Measurements from ENCODE around the gene GRIK1.

GRIK1 gene

GRCh38 chr21:29737186-29737585 lies 202.6 kb downstream of the GRIK1 start:
- FAIRE-seq (no peak), DNase-seq (ENCODE audit: insufficient read length) (no peak)
- TF ChIP-seq POLR2A (IDR thresholded peaks at IDR 0.05; ENCODE audit: low read depth, low read length) = no peak
- TF ChIP-seq TAF1 (IDR thresholded peaks at IDR 0.05; ENCODE audit: borderline replicate concordance, low read depth, low read length) = no peak
- TF ChIP-seq POLR2AphosphoS5 (IDR thresholded peaks at IDR 0.05; ENCODE audit: low read depth, low read length) = no peak

GRCh38 chr21:29730281-29730680 lies 209.5 kb downstream of the GRIK1 start:
- TF ChIP-seq POLR2AphosphoS5 (IDR thresholded peaks at IDR 0.05; ENCODE audit: low read depth, low read length) (no peak), POLR2A (IDR thresholded peaks at IDR 0.05; ENCODE audit: low read depth, low read length) (no peak), TAF1 (IDR thresholded peaks at IDR 0.05; ENCODE audit: borderline replicate concordance, low read depth, low read length) (no peak)
- DNase-seq (ENCODE audit: insufficient read length) (no peak), FAIRE-seq (no peak)

GRCh38 chr21:29726044-29726443 lies 213.8 kb downstream of the GRIK1 start:
- FAIRE-seq = no peak
- DNase-seq (ENCODE audit: insufficient read length) = no peak
- TF ChIP-seq POLR2A (IDR thresholded peaks at IDR 0.05; ENCODE audit: low read depth, low read length) = no peak
- no peak for TF ChIP-seq POLR2AphosphoS5 (IDR thresholded peaks at IDR 0.05; ENCODE audit: low read depth, low read length)
- no peak for TF ChIP-seq TAF1 (IDR thresholded peaks at IDR 0.05; ENCODE audit: borderline replicate concordance, low read depth, low read length)

GRCh38 chr21:29725025-29725736 lies 214.6 kb downstream of the GRIK1 start:
- FAIRE-seq (no peak), DNase-seq (ENCODE audit: insufficient read length) (no peak)
- TF ChIP-seq TAF1 (IDR thresholded peaks at IDR 0.05; ENCODE audit: borderline replicate concordance, low read depth, low read length) = no peak
- TF ChIP-seq POLR2AphosphoS5 (IDR thresholded peaks at IDR 0.05; ENCODE audit: low read depth, low read length) = no peak
- no peak for TF ChIP-seq POLR2A (IDR thresholded peaks at IDR 0.05; ENCODE audit: low read depth, low read length)

- FAIRE-seq (no peak), DNase-seq (ENCODE audit: insufficient read length) (no peak)
- TF ChIP-seq POLR2AphosphoS5 (IDR thresholded peaks at IDR 0.05; ENCODE audit: low read depth, low read length) = no peak
- TF ChIP-seq TAF1 (IDR thresholded peaks at IDR 0.05; ENCODE audit: borderline replicate concordance, low read depth, low read length) = no peak
- no peak for TF ChIP-seq POLR2A (IDR thresholded peaks at IDR 0.05; ENCODE audit: low read depth, low read length)
Observed at GRCh38 chr21:29721964-29722363, 217.8 kb downstream of the GRIK1 start.

GRCh38 chr21:29721221-29721620 lies 218.6 kb downstream of the GRIK1 start:
- no peak for FAIRE-seq
- no peak for TF ChIP-seq TAF1 (IDR thresholded peaks at IDR 0.05; ENCODE audit: borderline replicate concordance, low read depth, low read length)
- TF ChIP-seq POLR2AphosphoS5 (IDR thresholded peaks at IDR 0.05; ENCODE audit: low read depth, low read length) = no peak
- no peak for TF ChIP-seq POLR2A (IDR thresholded peaks at IDR 0.05; ENCODE audit: low read depth, low read length)
- DNase-seq (ENCODE audit: insufficient read length) = no peak

GRCh38 chr21:29719521-29719920 lies 220.3 kb downstream of the GRIK1 start:
- no peak for TF ChIP-seq POLR2A (IDR thresholded peaks at IDR 0.05; ENCODE audit: low read depth, low read length)
- no peak for TF ChIP-seq TAF1 (IDR thresholded peaks at IDR 0.05; ENCODE audit: borderline replicate concordance, low read depth, low read length)
- no peak for TF ChIP-seq POLR2AphosphoS5 (IDR thresholded peaks at IDR 0.05; ENCODE audit: low read depth, low read length)
- DNase-seq (ENCODE audit: insufficient read length) (no peak), FAIRE-seq (no peak)

- DNase-seq (ENCODE audit: insufficient read length) (no peak), FAIRE-seq (no peak)
- TF ChIP-seq POLR2A (IDR thresholded peaks at IDR 0.05; ENCODE audit: low read depth, low read length) (no peak), TAF1 (IDR thresholded peaks at IDR 0.05; ENCODE audit: borderline replicate concordance, low read depth, low read length) (no peak), POLR2AphosphoS5 (IDR thresholded peaks at IDR 0.05; ENCODE audit: low read depth, low read length) (no peak)
Observed at GRCh38 chr21:29718081-29718815, 221.5 kb downstream of the GRIK1 start.

- no peak for TF ChIP-seq POLR2AphosphoS5 (IDR thresholded peaks at IDR 0.05; ENCODE audit: low read depth, low read length)
- no peak for TF ChIP-seq POLR2A (IDR thresholded peaks at IDR 0.05; ENCODE audit: low read depth, low read length)
- TF ChIP-seq TAF1 (IDR thresholded peaks at IDR 0.05; ENCODE audit: borderline replicate concordance, low read depth, low read length) = no peak
- no peak for FAIRE-seq
- DNase-seq (ENCODE audit: insufficient read length) = no peak
Observed at GRCh38 chr21:29717659-29718058, 222.1 kb downstream of the GRIK1 start.

- no peak for FAIRE-seq
- no peak for DNase-seq (ENCODE audit: insufficient read length)
- no peak for TF ChIP-seq POLR2A (IDR thresholded peaks at IDR 0.05; ENCODE audit: low read depth, low read length)
- TF ChIP-seq TAF1 (IDR thresholded peaks at IDR 0.05; ENCODE audit: borderline replicate concordance, low read depth, low read length) = no peak
- TF ChIP-seq POLR2AphosphoS5 (IDR thresholded peaks at IDR 0.05; ENCODE audit: low read depth, low read length) = no peak
Observed at GRCh38 chr21:29716753-29717152, 223.0 kb downstream of the GRIK1 start.

- TF ChIP-seq TAF1 (IDR thresholded peaks at IDR 0.05; ENCODE audit: borderline replicate concordance, low read depth, low read length) (no peak), POLR2A (IDR thresholded peaks at IDR 0.05; ENCODE audit: low read depth, low read length) (no peak), POLR2AphosphoS5 (IDR thresholded peaks at IDR 0.05; ENCODE audit: low read depth, low read length) (no peak)
- FAIRE-seq (no peak), DNase-seq (ENCODE audit: insufficient read length) (no peak)
Observed at GRCh38 chr21:29715089-29715488, 224.7 kb downstream of the GRIK1 start.

GRCh38 chr21:29712818-29713217 lies 227.0 kb downstream of the GRIK1 start:
- FAIRE-seq (no peak), DNase-seq (ENCODE audit: insufficient read length) (no peak)
- TF ChIP-seq POLR2A (IDR thresholded peaks at IDR 0.05; ENCODE audit: low read depth, low read length) = no peak
- no peak for TF ChIP-seq POLR2AphosphoS5 (IDR thresholded peaks at IDR 0.05; ENCODE audit: low read depth, low read length)
- no peak for TF ChIP-seq TAF1 (IDR thresholded peaks at IDR 0.05; ENCODE audit: borderline replicate concordance, low read depth, low read length)
